B cell (primary cell): ENCODE measurements around the gene PRUNE2.

Source experiments
- CTCF ChIP-seq: fragments of 200-600 bp; IDR thresholded peaks from one replicate; pipeline ENCODE4 v1.8.0; 2022; ENCODE audit warnings: antibody characterized with exemption, mild to moderate bottlenecking
- EZH2 ChIP-seq: IDR thresholded peaks from 2 replicates; pipeline ENCODE4 v1.6.1; 2012; ENCODE audit warnings: borderline replicate concordance, low read depth, mild to moderate bottlenecking, moderate library complexity, low read length; ENCODE audit not compliant: insufficient read depth, poor library complexity, severe bottlenecking

GRCh38 chr9:76598981-76599380, 306.9 kb downstream of the PRUNE2 start:
- TF ChIP-seq CTCF (no peak), EZH2 (no peak)
